HepG2 (cell line): ENCODE data around the gene S100P. TPM values are rescaled to one million over a fixed set of nuclear protein-coding genes. Genes with fewer than 3 reads are reported as not detected.

Experiments used
- DR1 ChIP-seq: sonication (generic); formaldehyde crosslinking; IDR thresholded peaks from 2 replicates; pipeline ENCODE4 v1.8.0; 2021; ENCODE audit warnings: mild to moderate bottlenecking, missing genetic modification reagents, inconsistent platforms
- ETV5 ChIP-seq: IDR thresholded peaks from 2 replicates; pipeline ENCODE4 v1.6.1; 2018; ENCODE audit warnings: missing biosample characterization, missing genetic modification reagents, inconsistent platforms, borderline replicate concordance
- FOSL2 ChIP-seq: sonication (generic); formaldehyde crosslinking; IDR thresholded peaks from 2 replicates; pipeline ENCODE4 v1.4.0; 2020; ENCODE audit warnings: missing genetic modification reagents
- FOXA1 ChIP-seq, 2 experiments: fragments of 450-650 bp in 1 of 2; sonication (generic) in 1 of 2; formaldehyde crosslinking in 1 of 2; IDR thresholded peaks; 2 replicates each; pipeline versions ENCODE4 v1.4.0 to v1.6.1; 2016 to 2020; ENCODE audit warnings: missing genetic modification reagents in 1 of 2
- FOXP1 ChIP-seq, 2 experiments: fragments of 450-650 bp in 1 of 2; IDR thresholded peaks; 2 replicates each; pipeline ENCODE4 v1.6.1; 2017 to 2018; ENCODE audit warnings: antibody characterized with exemption in 1 of 2
- FUBP1 ChIP-seq: sonication (generic); formaldehyde crosslinking; IDR thresholded peaks from 2 replicates; pipeline ENCODE4 v1.5.1; 2020; ENCODE audit warnings: missing genetic modification reagents, mild to moderate bottlenecking, borderline replicate concordance
- KLF6 ChIP-seq: IDR thresholded peaks from 2 replicates; pipeline ENCODE4 v1.8.0; 2016; ENCODE audit warnings: missing biosample characterization, missing genetic modification reagents
- PRDM10 ChIP-seq: sonication (generic); formaldehyde crosslinking; IDR thresholded peaks from 2 replicates; pipeline ENCODE4 v1.4.0; 2020; ENCODE audit warnings: low read depth, missing genetic modification reagents
- RXRA ChIP-seq: sonication (generic); formaldehyde crosslinking; IDR thresholded peaks from 2 replicates; pipeline ENCODE4 v1.5.1; 2020; ENCODE audit warnings: missing genetic modification reagents
- SIX4 ChIP-seq: sonication (generic); formaldehyde crosslinking; IDR thresholded peaks from 2 replicates; pipeline ENCODE4 v1.4.0; 2020; ENCODE audit warnings: missing genetic modification reagents
- SKI ChIP-seq: fragments of 450-650 bp; IDR thresholded peaks from one replicate; pipeline ENCODE4 v1.6.1; 2018; ENCODE audit warnings: mild to moderate bottlenecking; ENCODE audit not compliant: partially characterized antibody
- SP1 ChIP-seq, 2 experiments: fragments of 450-650 bp in 1 of 2; sonication (generic) in 1 of 2; formaldehyde crosslinking in 1 of 2; IDR thresholded peaks; 2 replicates each; pipeline versions ENCODE4 v1.4.0 to v1.6.1; 2016 to 2020; ENCODE audit warnings: missing genetic modification reagents in 1 of 2
- ZFP82 ChIP-seq: sonication (generic); formaldehyde crosslinking; IDR thresholded peaks from 2 replicates; pipeline ENCODE4 v1.5.1; 2020; ENCODE audit warnings: mild to moderate bottlenecking, missing genetic modification reagents, borderline replicate concordance
- ZNF552 ChIP-seq: sonication (generic); formaldehyde crosslinking; IDR thresholded peaks from 2 replicates; pipeline ENCODE4 v1.9.0; 2022; ENCODE audit warnings: missing genetic modification reagents, mild to moderate bottlenecking, borderline replicate concordance
- ZNF607 ChIP-seq: sonication (generic); formaldehyde crosslinking; IDR thresholded peaks from 2 replicates; pipeline ENCODE4 v1.5.1; 2020; ENCODE audit warnings: missing genetic modification reagents, mild to moderate bottlenecking, borderline replicate concordance
- ZSCAN30 ChIP-seq: sonication (generic); formaldehyde crosslinking; IDR thresholded peaks from 2 replicates; pipeline ENCODE4 v1.5.0; 2020; ENCODE audit warnings: mild to moderate bottlenecking, missing genetic modification reagents
- polyA plus RNA-seq, 8 experiments: library from polyadenylated mRNA; depleted of rRNA in 3 of 8; stranded (reverse) in 7 of 8; unstranded in 1 of 8; fragments of >200 nt; fragmentation: Illumina TruSeq in 4 of 8; extraction: Trizol in 4 of 8; gene quantifications; 2 replicates each; pipeline versions ENCODE4 v1.2.1 to v1.2.3, GENCODE V29; 2011 to 2016; ENCODE audit warnings: low read depth in 4 of 8, missing spikeins in 1 of 8, mixed read lengths in 1 of 8; ENCODE audit not compliant: insufficient read depth in 1 of 8
- total RNA-seq, 5 experiments: library from RNA; depleted of rRNA; stranded (reverse); fragments of >200 nt; fragmentation: Illumina TruSeq; extraction: Trizol; gene quantifications; 2 replicates each; pipeline ENCODE4 v1.2.3, GENCODE V29; 2016; ENCODE audit warnings: low read depth in 1 of 5
- TF ChIP-seq, protein P1 (sequence below): fragments of 450-650 bp; IDR thresholded peaks from 2 replicates; pipeline ENCODE4 v1.6.1; 2016
- TF ChIP-seq, protein P2 (sequence below): sonication (generic); formaldehyde crosslinking; IDR thresholded peaks from 2 replicates; pipeline ENCODE4 v1.8.0; 2022; ENCODE audit warnings: mild to moderate bottlenecking, missing genetic modification reagents
- TF ChIP-seq, protein P3 (sequence below): sonication (generic); formaldehyde crosslinking; IDR thresholded peaks from 2 replicates; pipeline ENCODE4 v1.4.0; 2020; ENCODE audit warnings: mild to moderate bottlenecking, missing genetic modification reagents

The S100P gene
- total and polyA plus RNA-seq, 2 of the 13 experiments (the other 11 are each of a cell fraction or from before 2014, with no cell fraction given), result 278 to 1,649 TPM

DNA sequence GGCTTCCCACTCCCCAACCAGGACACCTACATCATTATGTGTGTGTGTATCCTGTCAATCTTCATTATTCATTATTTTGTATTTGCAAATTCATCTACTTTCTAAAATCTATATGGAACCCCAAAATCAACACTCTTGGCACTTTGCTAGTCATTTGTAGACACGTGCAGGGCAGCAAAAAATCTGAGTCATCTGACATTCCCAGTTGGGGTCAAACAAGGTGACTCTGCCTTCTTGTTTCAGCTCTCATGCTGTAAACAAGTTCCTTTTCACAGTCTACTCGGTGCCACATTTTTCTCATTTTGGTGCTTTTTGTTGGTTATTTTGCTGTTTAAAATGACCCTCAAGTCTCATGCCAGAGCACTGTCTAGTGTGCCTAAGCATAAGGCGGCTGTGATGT is 10.1 kb downstream of the S100P start (continued):
- no peak for TF ChIP-seq FOXP1 (IDR thresholded peaks at IDR 0.05)
- peak; percentile 36; the same call in 1 of the 2 replicates for TF ChIP-seq FOXP1 (CRISPR knock-in tag; IDR thresholded peaks at IDR 0.05)
- TF ChIP-seq FUBP1 (CRISPR knock-in tag), result no peak
- TF ChIP-seq RXRA (CRISPR knock-in tag), result peak; percentile 18; the same call in 1 of the 2 replicates
- no peak for TF ChIP-seq SP1 (IDR thresholded peaks at IDR 0.05)
- TF ChIP-seq SP1 (CRISPR knock-in tag; IDR thresholded peaks at IDR 0.05), result no peak
- TF ChIP-seq, protein P1, sequence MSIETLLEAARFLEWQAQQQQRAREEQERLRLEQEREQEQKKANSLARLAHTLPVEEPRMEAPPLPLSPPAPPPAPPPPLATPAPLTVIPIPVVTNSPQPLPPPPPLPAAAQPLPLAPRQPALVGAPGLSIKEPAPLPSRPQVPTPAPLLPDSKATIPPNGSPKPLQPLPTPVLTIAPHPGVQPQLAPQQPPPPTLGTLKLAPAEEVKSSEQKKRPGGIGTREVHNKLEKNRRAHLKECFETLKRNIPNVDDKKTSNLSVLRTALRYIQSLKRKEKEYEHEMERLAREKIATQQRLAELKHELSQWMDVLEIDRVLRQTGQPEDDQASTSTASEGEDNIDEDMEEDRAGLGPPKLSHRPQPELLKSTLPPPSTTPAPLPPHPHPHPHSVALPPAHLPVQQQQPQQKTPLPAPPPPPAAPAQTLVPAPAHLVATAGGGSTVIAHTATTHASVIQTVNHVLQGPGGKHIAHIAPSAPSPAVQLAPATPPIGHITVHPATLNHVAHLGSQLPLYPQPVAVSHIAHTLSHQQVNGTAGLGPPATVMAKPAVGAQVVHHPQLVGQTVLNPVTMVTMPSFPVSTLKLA, result peak; percentile 23; the same call in 1 of the 2 replicates
- TF ChIP-seq ETV5 (CRISPR knock-in tag), result no peak
- no peak for TF ChIP-seq KLF6
- TF ChIP-seq ZSCAN30 (CRISPR knock-in tag), result no peak
- TF ChIP-seq ZNF607 (CRISPR knock-in tag), result no peak
- no peak for TF ChIP-seq PRDM10 (CRISPR knock-in tag)
- TF ChIP-seq, protein P2, sequence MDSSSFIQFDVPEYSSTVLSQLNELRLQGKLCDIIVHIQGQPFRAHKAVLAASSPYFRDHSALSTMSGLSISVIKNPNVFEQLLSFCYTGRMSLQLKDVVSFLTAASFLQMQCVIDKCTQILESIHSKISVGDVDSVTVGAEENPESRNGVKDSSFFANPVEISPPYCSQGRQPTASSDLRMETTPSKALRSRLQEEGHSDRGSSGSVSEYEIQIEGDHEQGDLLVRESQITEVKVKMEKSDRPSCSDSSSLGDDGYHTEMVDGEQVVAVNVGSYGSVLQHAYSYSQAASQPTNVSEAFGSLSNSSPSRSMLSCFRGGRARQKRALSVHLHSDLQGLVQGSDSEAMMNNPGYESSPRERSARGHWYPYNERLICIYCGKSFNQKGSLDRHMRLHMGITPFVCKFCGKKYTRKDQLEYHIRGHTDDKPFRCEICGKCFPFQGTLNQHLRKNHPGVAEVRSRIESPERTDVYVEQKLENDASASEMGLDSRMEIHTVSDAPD (CRISPR knock-in tag), result no peak
- no peak for TF ChIP-seq ZFP82 (CRISPR knock-in tag)
- no peak for TF ChIP-seq FOXA1 (IDR thresholded peaks at IDR 0.05)
- TF ChIP-seq FOXA1 (CRISPR knock-in tag; IDR thresholded peaks at IDR 0.05), result 0 out of 2 replicates have a peak, but pooled peaks have one; percentile 17
- TF ChIP-seq SKI, result no peak
- TF ChIP-seq, protein P3, sequence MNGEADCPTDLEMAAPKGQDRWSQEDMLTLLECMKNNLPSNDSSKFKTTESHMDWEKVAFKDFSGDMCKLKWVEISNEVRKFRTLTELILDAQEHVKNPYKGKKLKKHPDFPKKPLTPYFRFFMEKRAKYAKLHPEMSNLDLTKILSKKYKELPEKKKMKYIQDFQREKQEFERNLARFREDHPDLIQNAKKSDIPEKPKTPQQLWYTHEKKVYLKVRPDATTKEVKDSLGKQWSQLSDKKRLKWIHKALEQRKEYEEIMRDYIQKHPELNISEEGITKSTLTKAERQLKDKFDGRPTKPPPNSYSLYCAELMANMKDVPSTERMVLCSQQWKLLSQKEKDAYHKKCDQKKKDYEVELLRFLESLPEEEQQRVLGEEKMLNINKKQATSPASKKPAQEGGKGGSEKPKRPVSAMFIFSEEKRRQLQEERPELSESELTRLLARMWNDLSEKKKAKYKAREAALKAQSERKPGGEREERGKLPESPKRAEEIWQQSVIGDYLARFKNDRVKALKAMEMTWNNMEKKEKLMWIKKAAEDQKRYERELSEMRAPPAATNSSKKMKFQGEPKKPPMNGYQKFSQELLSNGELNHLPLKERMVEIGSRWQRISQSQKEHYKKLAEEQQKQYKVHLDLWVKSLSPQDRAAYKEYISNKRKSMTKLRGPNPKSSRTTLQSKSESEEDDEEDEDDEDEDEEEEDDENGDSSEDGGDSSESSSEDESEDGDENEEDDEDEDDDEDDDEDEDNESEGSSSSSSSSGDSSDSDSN (CRISPR knock-in tag), result no peak
- no peak for TF ChIP-seq ZNF552 (CRISPR knock-in tag)
- TF ChIP-seq FOSL2 (CRISPR knock-in tag), result peak; percentile 86
- no peak for TF ChIP-seq DR1 (CRISPR knock-in tag)
- TF ChIP-seq SIX4 (CRISPR knock-in tag), result no peak
